Stimulated activated CD8-positive, alpha-beta memory T cell treated with anti-CD3 and anti-CD28 coated beads, Interleukin-7, amount 100 ng/mL, for 48 hours (primary cell): Measurements from ENCODE around the gene APOD.
A peak's percentile ranks its signal among the peaks of the same experiment; 100 is the strongest.

Experiments used
- DNase-seq, 2 donors: peaks; one replicate each; pipeline ENCODE4 v3.0.0-alpha.2; 2020; ENCODE audit warnings: low read depth in 1 of 2; ENCODE audit errors: extremely low read depth in 1 of 2

The APOD gene

GRCh38 chr3:195555110-195555509 lies 28.6 kb downstream of the APOD start:
- DNase-seq: no peak

GRCh38 chr3:195554458-195554857 lies 29.3 kb downstream of the APOD start:
- DNase-seq: no peak

- no peak for DNase-seq
Measured at GRCh38 chr3:195553268-195553667, 30.5 kb downstream of the APOD start.

- DNase-seq: no peak
Measured at GRCh38 chr3:195551381-195551978, 32.3 kb downstream of the APOD start.

- DNase-seq: no peak
Measured at GRCh38 chr3:195550723-195551122, 33.0 kb downstream of the APOD start.

GRCh38 chr3:195549931-195550519 lies 33.7 kb downstream of the APOD start:
- peak; percentile 51 to 72 for DNase-seq

GRCh38 chr3:195548987-195549386 lies 34.8 kb downstream of the APOD start:
- no peak for DNase-seq

- no peak for DNase-seq
Measured at GRCh38 chr3:195548501-195548900, 35.2 kb downstream of the APOD start.

GRCh38 chr3:195548006-195548405 lies 35.7 kb downstream of the APOD start:
- no peak for DNase-seq

- DNase-seq: no peak
Measured at GRCh38 chr3:195546130-195546560, 37.6 kb downstream of the APOD start.

GRCh38 chr3:195544634-195545033 lies 39.1 kb downstream of the APOD start:
- no peak for DNase-seq

- DNase-seq: no peak
Measured at GRCh38 chr3:195544230-195544536, 39.6 kb downstream of the APOD start.

- DNase-seq: no peak
Measured at GRCh38 chr3:195543500-195544229, 40.1 kb downstream of the APOD start.

- peak; percentile 81 to 84 for DNase-seq
Measured at GRCh38 chr3:195542698-195543499, 40.8 kb downstream of the APOD start, which contains the start of gene PPP1R2. Gene PPP1R2, minus strand, starts transcription at chr3:195543325. Its CDS starts 300 bp downstream, at chr3:195543025.

- no peak for DNase-seq
Measured at GRCh38 chr3:195542316-195542697, 41.4 kb downstream of the APOD start.

GRCh38 chr3:195540511-195540910 lies 43.2 kb downstream of the APOD start:
- DNase-seq: no peak

- no peak for DNase-seq
Measured at GRCh38 chr3:195540027-195540426, 43.7 kb downstream of the APOD start.

GRCh38 chr3:195539479-195539878 lies 44.3 kb downstream of the APOD start:
- no peak for DNase-seq

- peak in 1 of 2 donors; percentile 56 for DNase-seq
Measured at GRCh38 chr3:195537995-195538394, 45.7 kb downstream of the APOD start.

- no peak for DNase-seq
Measured at GRCh38 chr3:195535293-195535692, 48.4 kb downstream of the APOD start.

GRCh38 chr3:195532834-195533233 lies 50.9 kb downstream of the APOD start:
- no peak for DNase-seq
